K562 (cell line): ENCODE data around the gene CHCHD6. TPM values are rescaled to one million over a fixed set of nuclear protein-coding genes. Genes with fewer than 3 reads are reported as not detected.

Experiments
- ATAC-seq: fragments of 200-7000 bp; cut with Tn5 transposase; 3 replicates; pipeline ENCODE4 v1.9.1; 2020; ENCODE audit warnings: moderate library complexity
- BruUV-seq: library from RNA; stranded (reverse); fragments of 400-500 nt; replicated peaks from 2 replicates; lab custom pipeline; 2021; lab: Mats Ljungman, UMichigan
- CTCF ChIA-PET: fragments of 300-600 bp; formaldehyde crosslinking; extraction: SDS; loops from one replicate; lab custom pipeline; 2021; ENCODE audit warnings: low intra/inter-chr PET ratio; lab: Yijun Ruan, JAX
- POLR2A ChIA-PET: fragments of 300-600, 350-650 bp; sonication (Branson Sonifier 250); formaldehyde crosslinking; extraction: SDS; loops from one replicate; lab custom pipeline; 2021; ENCODE audit warnings: antibody characterized with exemption, inconsistent platforms; lab: Yijun Ruan, JAX
- DNase-seq, 4 experiments: peaks; one replicate each; pipeline versions ENCODE4 v3.0.0 to v3.0.0-alpha.2; 2011 to 2018; ENCODE audit warnings: low spot score in 3 of 4, mixed read lengths in 3 of 4; ENCODE audit errors: extremely low read depth in 1 of 4
- FAIRE-seq: peaks from 2 replicates; lab custom pipeline; 2011; peaks lifted over from hg19 to GRCh38; lab: Jason Lieb, UNC
- H2AFZ ChIP-seq: 2 replicates; pipeline ENCODE4 v1.6.0; 2011; ENCODE audit warnings: low read depth, low read length, control low read depth, inconsistent platforms
- H3K27ac ChIP-seq: fragments of 200-600 bp; 3 replicates; pipeline ENCODE4 v1.8.0; 2011; ENCODE audit warnings: low read depth, mild to moderate bottlenecking, control low read depth, inconsistent platforms, low read length, moderate library complexity, mixed read lengths; ENCODE audit errors: extremely low read depth
- H3K27me3 ChIP-seq, 2 experiments: fragments of 300-600 bp in 1 of 2; 2 replicates in 1 of 2; 3 replicates in 1 of 2; pipeline versions ENCODE4 v1.6.0 to v1.8.0; 2011; ENCODE audit warnings: inconsistent platforms in 2 of 2, low read length in 2 of 2, mild to moderate bottlenecking in 1 of 2, mixed read lengths in 1 of 2, moderate library complexity in 1 of 2; ENCODE audit not compliant: control insufficient read depth in 2 of 2, insufficient read depth in 2 of 2
- H3K36me3 ChIP-seq: fragments of 300-600 bp; 3 replicates; pipeline ENCODE4 v1.8.0; 2011; ENCODE audit warnings: mild to moderate bottlenecking, low read length, inconsistent platforms; ENCODE audit not compliant: control insufficient read depth, insufficient read depth
- H3K4me1 ChIP-seq, 2 experiments: fragments of 200-600 bp in 1 of 2; replicated peaks in 1 of 2; 2 replicates in 1 of 2; 3 replicates in 1 of 2; pipeline versions ENCODE4 v1.5.1 to v1.8.0; 2011; ENCODE audit warnings: inconsistent platforms in 2 of 2, low read length in 2 of 2, mild to moderate bottlenecking in 1 of 2, mixed read lengths in 1 of 2, moderate library complexity in 1 of 2; ENCODE audit not compliant: control insufficient read depth in 2 of 2, insufficient read depth in 2 of 2
- H3K4me2 ChIP-seq: 2 replicates; pipeline ENCODE4 v1.6.1; 2011; ENCODE audit warnings: low read length, control low read depth, inconsistent platforms, mixed read lengths; ENCODE audit not compliant: insufficient read depth
- H3K4me3 ChIP-seq: fragments of 200-600 bp; sonication (generic), shearing (Covaris generic); 2 replicates; pipeline ENCODE4 v1.5.1; 2016; ENCODE audit warnings: control low read depth, inconsistent platforms
- H3K79me2 ChIP-seq: fragments of 200-600 bp; 3 replicates; pipeline ENCODE4 v1.8.0; 2011; ENCODE audit warnings: low read length, inconsistent platforms; ENCODE audit not compliant: control insufficient read depth, insufficient read depth
- H3K9ac ChIP-seq, 2 experiments: 2 replicates each; pipeline versions ENCODE4 v1.6.0 to v1.6.1; 2011; ENCODE audit warnings: low read depth in 2 of 2, low read length in 2 of 2, control low read depth in 1 of 2, inconsistent platforms in 1 of 2, mild to moderate bottlenecking in 1 of 2, mixed read lengths in 1 of 2; ENCODE audit not compliant: insufficient read depth in 1 of 2
- H3K9me1 ChIP-seq: one replicate; pipeline ENCODE4 v1.6.0; 2011; ENCODE audit warnings: inconsistent platforms, mild to moderate bottlenecking, low read length, moderate library complexity; ENCODE audit not compliant: control insufficient read depth, insufficient read depth
- H3K9me3 ChIP-seq: replicated peaks from 2 replicates; pipeline ENCODE4 v1.5.1; 2011; ENCODE audit warnings: low read depth, low read length, inconsistent platforms; ENCODE audit not compliant: control insufficient read depth, insufficient read depth
- H4K20me1 ChIP-seq: replicated peaks from 2 replicates; pipeline ENCODE4 v1.6.1; 2011; ENCODE audit warnings: low read length, inconsistent platforms, mixed read lengths; ENCODE audit not compliant: control insufficient read depth, insufficient read depth
- ZBTB40 ChIP-seq, 2 experiments: fragments of 450-650 bp in 1 of 2; sonication (generic) in 1 of 2; formaldehyde crosslinking in 1 of 2; IDR thresholded peaks; 2 replicates each; pipeline versions ENCODE4 v1.7.1 to v1.9.0; 2016 to 2022; ENCODE audit warnings: inconsistent platforms in 1 of 2, mild to moderate bottlenecking in 1 of 2, missing genetic modification reagents in 1 of 2
- ZNF512 ChIP-seq: IDR thresholded peaks from 2 replicates; pipeline ENCODE4 v1.6.1; 2016; ENCODE audit warnings: missing genetic modification characterization, missing compliant biosample characterization
- WGBS: fragments of 100-300 bp; shearing (Covaris generic); methylation state at CpG from one replicate; pipeline ENCODE4 v1.1.6; 2016; ENCODE audit warnings: low coverage, mixed read lengths; ENCODE audit not compliant: insufficient coverage; ENCODE audit errors: missing lambda C conversion rate; 5-methylcytosine and 5-hydroxymethylcytosine counted together
- in situ Hi-C: fragments of 300-500 bp; cut with MboI; formaldehyde crosslinking; loops from 4 replicates; pipeline ENCODE4 v1.15.0; 2018; ENCODE audit warnings: inconsistent platforms, mixed read lengths
- intact Hi-C: fragments of 100-400 bp; cut with micrococcal nuclease; formaldehyde crosslinking; loops from 2 replicates; pipeline ENCODE4 v1.14.2; 2022
- polyA plus RNA-seq, 8 experiments: library from polyadenylated mRNA; depleted of rRNA in 4 of 8; stranded (reverse) in 5 of 8; unstranded in 3 of 8; fragments of >200 nt; fragmentation: Nextera tagmentation in 2 of 8; fragmentation: Illumina TruSeq in 1 of 8; extraction: Ambion mirVana in 2 of 8; extraction: Trizol in 1 of 8; gene quantifications; 2 replicates each; pipeline versions ENCODE4 v1.2.1 to v1.2.3, GENCODE V29; 2011 to 2014; ENCODE audit warnings: inconsistent platforms in 1 of 8, missing spikeins in 1 of 8
- total RNA-seq, 7 experiments: library from RNA; depleted of rRNA in 6 of 7; stranded (reverse); fragments of >200 nt in 6 of 7; fragmentation: Illumina TruSeq in 2 of 7; extraction: Trizol in 2 of 7; gene quantifications; 2 replicates each; pipeline versions ENCODE4 v1.2.1 to v1.2.3, GENCODE V29; 2011 to 2021; ENCODE audit warnings: low replicate concordance in 1 of 7

CHCHD6 gene
- total and polyA plus RNA-seq, 9 of the 15 experiments (the other 6 are each of a cell fraction or from before 2014, with no cell fraction given): 4.6 to 18.6 (median 10.9) TPM

DNA sequence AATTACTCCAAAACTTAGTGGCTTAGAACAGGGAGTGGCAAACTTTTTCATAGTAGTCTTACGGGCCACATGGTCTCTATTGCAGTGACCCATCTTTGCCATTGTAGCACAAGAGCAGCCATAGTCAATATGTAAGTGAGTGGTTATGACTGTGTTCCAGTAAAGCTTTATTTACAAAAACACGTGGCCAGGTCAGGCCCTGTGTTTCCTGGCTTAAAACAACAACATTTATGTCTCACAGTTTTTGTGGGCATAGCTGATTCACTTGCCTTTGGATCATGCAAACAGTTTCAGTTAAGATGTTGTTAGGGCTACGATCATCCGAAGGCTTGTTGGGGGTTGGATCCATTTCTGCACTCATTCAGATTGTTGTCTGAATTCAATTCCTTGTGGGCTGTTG lies 103.8 kb downstream of the CHCHD6 start:
- H3K4me3 ChIP-seq: no peak overlapping the region
- POLR2A ChIA-PET: interaction anchor here (1.0 kb wide), 1 partner anchor 103 kb away, joined by 3 read pairs; no protein-coding TSS in a partner anchor
- H3K9me1 ChIP-seq: no peaks in the 10 kb centered on the region
- H3K36me3 ChIP-seq: no peaks in the 10 kb centered on the region
- H3K9ac ChIP-seq: no peak overlapping the region
- ATAC-seq (no peak), FAIRE-seq (no peak), DNase-seq (no peak)
- H3K79me2 ChIP-seq: no peaks in the 10 kb centered on the region
- H3K27me3 ChIP-seq: no peaks in the 10 kb centered on the region
- TF ChIP-seq ZBTB40 (IDR thresholded peaks at IDR 0.05) (peak; percentile 65), ZBTB40 (CRISPR knock-in tag; IDR thresholded peaks at IDR 0.05) (no peak), ZNF512 (tag) (no peak)
- no peaks in the 10 kb centered on the region for H3K4me1 ChIP-seq
- intact Hi-C loops (no loop called here), in situ Hi-C loops (no loop called here)
- no TSS peak for BruUV-seq
- CTCF ChIA-PET: no interaction called here
- H3K27ac ChIP-seq: no peak overlapping the region
- H3K4me2 ChIP-seq: no peak overlapping the region
- H4K20me1 ChIP-seq: no peaks in the 10 kb centered on the region
- WGBS: 73% methylated on average over 4 of the region's 4 CpGs
- H2AFZ ChIP-seq: no peak overlapping the region
- no peaks in the 10 kb centered on the region for H3K9me3 ChIP-seq
